Type B pancreatic cell (in vitro differentiated cells): ENCODE results near the gene SNCAIP. TPM values are rescaled to one million over a fixed set of nuclear protein-coding genes. Genes with fewer than 3 reads are reported as not detected.

Source experiments
- DNase-seq: peaks from one replicate; pipeline ENCODE4 v3.0.0; 2021; ENCODE audit warnings: mixed read lengths; ENCODE audit not compliant: unreplicated experiment; ENCODE audit errors: extremely low spot score
- H3K27ac Mint-ChIP-seq: 2 replicates; pipeline ENCODE4 v1.8.0; 2021; ENCODE audit warnings: mild to moderate bottlenecking, mixed read lengths
- H3K27me3 Mint-ChIP-seq: 2 replicates; pipeline ENCODE4 v1.8.0; 2021; ENCODE audit warnings: mixed read lengths
- H3K36me3 Mint-ChIP-seq: 2 replicates; pipeline ENCODE4 v1.8.0; 2021; ENCODE audit warnings: mixed read lengths
- H3K4me1 Mint-ChIP-seq: one replicate; pipeline ENCODE4 v1.8.0; 2021; ENCODE audit warnings: mixed read lengths; ENCODE audit not compliant: unreplicated experiment
- H3K4me3 Mint-ChIP-seq: 2 replicates; pipeline ENCODE4 v1.8.0; 2021; ENCODE audit warnings: mild to moderate bottlenecking, mixed read lengths
- H3K9me3 Mint-ChIP-seq: 2 replicates; pipeline ENCODE4 v1.8.0; 2021; ENCODE audit warnings: mixed read lengths
- total RNA-seq: library from RNA; stranded (reverse); gene quantifications from 2 replicates; pipeline ENCODE4 v1.2.1, GENCODE V29; 2021; ENCODE audit warnings: low replicate concordance
- TF ChIP-seq, protein P1 (sequence below): fragments of 200-600 bp; sonication (generic); conservative IDR thresholded peaks from 2 replicates; pipeline ENCODE4 v1.5.0; 2021; ENCODE audit warnings: antibody characterized with exemption, mild to moderate bottlenecking

SNCAIP gene
- total RNA-seq, 1 donor from 2014 or later, result 31.6 TPM

DNA sequence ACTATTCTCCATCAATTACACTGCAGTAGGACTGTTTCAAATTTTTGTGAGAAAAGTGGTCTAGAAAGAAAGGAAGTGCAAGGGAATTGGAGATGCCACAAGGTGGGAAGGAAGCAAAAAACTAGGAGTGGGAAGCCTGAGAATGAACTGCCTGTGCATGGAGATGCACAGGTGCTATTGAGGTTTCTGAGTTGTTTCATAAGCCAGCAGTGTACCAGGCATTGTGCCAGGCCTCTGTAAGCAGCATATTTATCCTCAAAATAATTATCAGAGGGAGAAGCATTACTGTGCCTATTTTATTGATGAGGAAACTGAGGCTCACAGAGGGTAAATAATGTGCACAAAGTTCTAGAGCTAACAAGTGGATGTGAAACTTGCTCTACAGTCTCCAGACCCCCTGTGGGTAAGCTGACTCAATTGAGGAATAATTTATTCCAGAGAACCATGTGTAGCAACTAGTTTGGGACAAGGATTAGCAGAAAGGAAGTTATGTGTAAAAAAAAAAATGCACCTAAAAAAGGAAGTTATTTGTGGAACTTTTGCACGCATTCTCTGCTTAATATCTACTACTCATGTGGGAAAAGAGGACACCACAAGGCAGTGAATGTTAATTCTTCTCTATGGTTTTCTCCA is 96.7 kb downstream of the SNCAIP start:
- no peak overlapping the region for H3K27ac Mint-ChIP-seq
- peaks cover 4% of the 10 kb centered on the region for H3K27me3 Mint-ChIP-seq
- H3K36me3 Mint-ChIP-seq, result peaks cover 14% of the 10 kb centered on the region
- DNase-seq, result no peak
- TF ChIP-seq, protein P1, sequence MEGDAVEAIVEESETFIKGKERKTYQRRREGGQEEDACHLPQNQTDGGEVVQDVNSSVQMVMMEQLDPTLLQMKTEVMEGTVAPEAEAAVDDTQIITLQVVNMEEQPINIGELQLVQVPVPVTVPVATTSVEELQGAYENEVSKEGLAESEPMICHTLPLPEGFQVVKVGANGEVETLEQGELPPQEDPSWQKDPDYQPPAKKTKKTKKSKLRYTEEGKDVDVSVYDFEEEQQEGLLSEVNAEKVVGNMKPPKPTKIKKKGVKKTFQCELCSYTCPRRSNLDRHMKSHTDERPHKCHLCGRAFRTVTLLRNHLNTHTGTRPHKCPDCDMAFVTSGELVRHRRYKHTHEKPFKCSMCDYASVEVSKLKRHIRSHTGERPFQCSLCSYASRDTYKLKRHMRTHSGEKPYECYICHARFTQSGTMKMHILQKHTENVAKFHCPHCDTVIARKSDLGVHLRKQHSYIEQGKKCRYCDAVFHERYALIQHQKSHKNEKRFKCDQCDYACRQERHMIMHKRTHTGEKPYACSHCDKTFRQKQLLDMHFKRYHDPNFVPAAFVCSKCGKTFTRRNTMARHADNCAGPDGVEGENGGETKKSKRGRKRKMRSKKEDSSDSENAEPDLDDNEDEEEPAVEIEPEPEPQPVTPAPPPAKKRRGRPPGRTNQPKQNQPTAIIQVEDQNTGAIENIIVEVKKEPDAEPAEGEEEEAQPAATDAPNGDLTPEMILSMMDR, result no peak
- H3K4me3 Mint-ChIP-seq, result no peak overlapping the region
- H3K9me3 Mint-ChIP-seq, result peaks cover 8% of the 10 kb centered on the region
- peaks cover 26% of the 10 kb centered on the region for H3K4me1 Mint-ChIP-seq

DNA sequence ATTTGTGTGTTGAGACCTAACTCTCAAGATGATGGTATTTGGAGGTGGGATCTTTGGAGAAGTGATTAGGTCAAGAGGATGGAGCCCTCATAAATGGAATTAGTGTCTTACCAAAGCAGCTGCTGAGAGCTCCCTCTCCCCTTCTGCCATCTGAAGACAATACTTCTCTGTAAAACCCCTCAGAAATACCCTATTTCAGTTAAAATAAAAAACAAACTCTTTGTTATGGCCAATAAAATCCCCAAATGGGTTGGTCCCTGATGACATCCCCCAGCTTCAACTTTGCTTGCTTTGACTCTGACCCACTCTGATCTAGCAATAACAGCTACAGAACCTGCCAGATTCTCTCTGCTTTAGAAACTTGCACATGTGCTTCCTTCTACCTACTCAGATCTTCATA is 100.9 kb downstream of the SNCAIP start:
- Mint-ChIP-seq H3K4me1 (peaks cover 25% of the 10 kb centered on the region), H3K27me3 (peaks cover 4% of the 10 kb centered on the region), H3K4me3 (no peak overlapping the region), H3K36me3 (peaks cover 14% of the 10 kb centered on the region), H3K9me3 (peaks cover 8% of the 10 kb centered on the region), H3K27ac (no peak overlapping the region)
- no peak for DNase-seq
- TF ChIP-seq, protein P1, result no peak

DNA sequence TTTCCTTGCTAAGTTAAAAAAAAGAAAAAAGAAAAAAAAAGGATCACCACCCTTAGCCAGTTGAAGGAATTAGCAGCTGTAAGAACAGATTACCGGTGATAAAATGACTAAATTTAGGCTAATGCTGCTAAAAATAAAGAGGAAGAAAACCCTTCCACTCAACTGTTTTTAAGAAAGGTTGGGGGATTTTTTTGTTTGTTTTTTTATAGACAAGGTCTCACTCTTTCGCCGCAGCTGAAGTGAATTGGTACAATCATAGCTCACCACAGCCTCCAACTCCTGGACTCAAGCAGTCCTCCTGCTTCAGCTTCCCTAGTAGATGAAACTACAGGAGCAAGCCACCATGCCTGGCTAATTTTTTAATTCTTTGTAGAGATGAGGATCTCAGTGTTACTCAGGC is 101.7 kb downstream of the SNCAIP start:
- no peak overlapping the region for H3K4me3 Mint-ChIP-seq
- H3K27me3 Mint-ChIP-seq, result peaks cover 4% of the 10 kb centered on the region
- TF ChIP-seq, protein P1, result no peak
- H3K4me1 Mint-ChIP-seq, result peaks cover 23% of the 10 kb centered on the region
- H3K36me3 Mint-ChIP-seq, result peaks cover 14% of the 10 kb centered on the region
- H3K27ac Mint-ChIP-seq, result no peak overlapping the region
- H3K9me3 Mint-ChIP-seq, result peaks cover 8% of the 10 kb centered on the region
- no peak for DNase-seq

DNA sequence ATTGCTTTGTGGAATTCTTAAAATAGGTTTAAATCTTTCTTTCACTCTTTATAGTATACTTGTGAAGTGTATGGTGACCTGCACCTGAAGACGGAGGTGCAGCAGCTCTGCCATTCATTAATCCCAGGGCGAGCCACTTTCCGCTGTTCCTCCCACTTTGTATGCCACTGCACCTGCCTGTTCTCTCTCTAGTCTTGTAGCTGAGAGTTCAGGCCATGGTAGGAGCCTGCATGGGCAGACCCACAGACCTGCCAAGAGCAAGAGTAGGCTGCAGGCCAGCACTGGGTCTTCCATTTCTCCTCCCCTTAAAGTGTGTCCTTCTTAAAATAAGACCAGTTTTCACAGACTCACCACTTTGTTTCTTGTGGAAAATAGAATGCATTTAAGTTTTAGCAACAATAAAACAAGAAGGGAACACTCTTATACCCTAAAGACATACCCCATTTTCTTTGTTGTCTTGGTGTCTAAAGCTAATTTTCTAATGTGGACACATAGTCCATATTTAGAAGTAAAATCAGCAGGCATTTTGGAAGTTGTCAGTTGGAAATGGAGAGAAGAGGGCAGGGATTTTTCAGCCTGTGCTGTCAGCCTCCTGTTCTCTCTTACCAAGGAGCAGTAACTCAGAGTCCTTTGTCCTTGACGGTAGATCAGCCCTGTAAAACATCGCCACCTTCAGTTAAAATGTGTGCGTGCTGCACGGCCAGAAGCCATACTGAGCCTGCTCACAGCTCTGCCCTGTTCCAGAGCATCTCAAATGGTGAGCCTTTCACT is 103.2 kb downstream of the SNCAIP start:
- H3K27ac Mint-ChIP-seq, result no peak overlapping the region
- peaks cover 34% of the 10 kb centered on the region for H3K4me1 Mint-ChIP-seq
- peaks cover 8% of the 10 kb centered on the region for H3K9me3 Mint-ChIP-seq
- TF ChIP-seq, protein P1, result peak; percentile 79
- H3K36me3 Mint-ChIP-seq, result peaks cover 14% of the 10 kb centered on the region
- no peak for DNase-seq
- no peak overlapping the region for H3K4me3 Mint-ChIP-seq
- peaks cover 4% of the 10 kb centered on the region for H3K27me3 Mint-ChIP-seq

DNA sequence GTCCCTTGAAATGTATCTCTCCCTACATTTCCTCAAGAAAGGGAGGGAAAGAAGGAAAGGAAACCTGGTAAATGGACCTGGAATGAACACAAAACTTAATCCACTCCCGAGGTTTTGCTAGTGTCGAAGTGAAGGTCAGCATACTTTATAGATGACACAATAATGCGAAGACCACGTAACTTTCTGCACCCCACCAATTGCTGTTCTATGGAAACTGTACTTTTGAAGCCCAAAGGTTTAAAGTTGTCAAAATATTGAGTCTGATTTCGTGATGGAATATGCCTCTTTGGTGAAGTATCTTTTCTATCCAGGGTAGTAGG is 103.7 kb downstream of the SNCAIP start:
- Mint-ChIP-seq H3K36me3 (peaks cover 14% of the 10 kb centered on the region), H3K27ac (no peak overlapping the region), H3K4me3 (no peak overlapping the region), H3K9me3 (peaks cover 8% of the 10 kb centered on the region), H3K4me1 (peaks cover 35% of the 10 kb centered on the region), H3K27me3 (peaks cover 4% of the 10 kb centered on the region)
- DNase-seq, result no peak
- TF ChIP-seq, protein P1, result no peak
